IMR-90 (cell line): ENCODE data around the gene STARD10. TPM values are rescaled to one million over a fixed set of nuclear protein-coding genes. Genes with fewer than 3 reads are reported as not detected.
A peak's percentile ranks its signal among the peaks of the same experiment; 100 is the strongest.

Source experiments
- ATAC-seq: fragments of 200-7000 bp; cut with Tn5 transposase; 2 replicates; pipeline ENCODE4 v1.9.1; 2020; ENCODE audit warnings: low read depth, mild to moderate bottlenecking, moderate library complexity
- BruUV-seq: library from RNA; stranded (reverse); fragments of 400-500 nt; replicated peaks from 2 replicates; lab custom pipeline; 2021; lab: Mats Ljungman, UMichigan
- CTCF ChIA-PET: fragments of 300-600 bp; formaldehyde crosslinking; extraction: SDS; loops from one replicate; lab custom pipeline; 2021; ENCODE audit warnings: antibody characterized with exemption; lab: Yijun Ruan, JAX
- POLR2A ChIA-PET: fragments of 300-600 bp; sonication (Branson Sonifier 250); formaldehyde crosslinking; loops from one replicate; lab custom pipeline; 2022; ENCODE audit warnings: antibody characterized with exemption; ENCODE audit not compliant: unreplicated experiment; lab: Charles Lee
- DNase-seq: peaks from one replicate; pipeline ENCODE4 v3.0.0; 2013
- H2AFZ ChIP-seq: replicated peaks from 2 replicates; pipeline ENCODE3; 2013; ENCODE audit warnings: low read length, mild to moderate bottlenecking; ENCODE audit not compliant: poor library complexity
- H2AK5ac ChIP-seq: 2 replicates; pipeline ENCODE4 v1.6.1; 2013; ENCODE audit warnings: low read depth, low read length, inconsistent platforms
- H2AK9ac ChIP-seq: replicated peaks from 2 replicates; pipeline ENCODE3; 2013; ENCODE audit warnings: mild to moderate bottlenecking, low read depth, low read length, moderate library complexity; ENCODE audit not compliant: poor library complexity
- H2BK120ac ChIP-seq: 2 replicates; pipeline ENCODE4 v1.6.1; 2013; ENCODE audit warnings: low read depth, low read length, inconsistent platforms
- H2BK15ac ChIP-seq: 3 replicates; pipeline ENCODE4 v1.6.1; 2013; ENCODE audit warnings: low read depth, low read length, inconsistent platforms
- H2BK20ac ChIP-seq: 2 replicates; pipeline ENCODE4 v1.6.1; 2013; ENCODE audit warnings: low read depth, mild to moderate bottlenecking, inconsistent platforms, low read length, moderate library complexity
- H2BK5ac ChIP-seq: 2 replicates; pipeline ENCODE4 v1.6.1; 2013; ENCODE audit warnings: mild to moderate bottlenecking, low read depth, low read length, inconsistent platforms; ENCODE audit not compliant: poor library complexity, severe bottlenecking
- H3K14ac ChIP-seq: replicated peaks from 2 replicates; pipeline ENCODE4 v1.6.1; 2013; ENCODE audit warnings: low read depth, low read length, inconsistent platforms
- H3K18ac ChIP-seq: 2 replicates; pipeline ENCODE4 v1.6.1; 2013; ENCODE audit warnings: low read depth, low read length, control low read depth
- H3K23ac ChIP-seq: 2 replicates; pipeline ENCODE4 v1.6.1; 2013; ENCODE audit warnings: low read depth, low read length, inconsistent platforms
- H3K27ac ChIP-seq: 2 replicates; pipeline ENCODE4 v1.5.1; 2013; ENCODE audit warnings: mild to moderate bottlenecking, control low read depth, low read length; ENCODE audit not compliant: insufficient read depth
- H3K27me3 ChIP-seq: 2 replicates; pipeline ENCODE4 v1.6.1; 2013; ENCODE audit warnings: low read length; ENCODE audit not compliant: control insufficient read depth, insufficient read depth
- H3K36me3 ChIP-seq: 2 replicates; pipeline ENCODE4 v1.6.1; 2013; ENCODE audit warnings: low read length, mixed read lengths; ENCODE audit not compliant: control insufficient read depth, insufficient read depth
- H3K4ac ChIP-seq: 2 replicates; pipeline ENCODE4 v1.6.1; 2013; ENCODE audit warnings: low read depth, low read length, inconsistent platforms
- H3K4me1 ChIP-seq: 2 replicates; pipeline ENCODE4 v1.6.1; 2013; ENCODE audit warnings: low read length, mixed read lengths; ENCODE audit not compliant: control insufficient read depth, insufficient read depth
- H3K4me2 ChIP-seq: 2 replicates; pipeline ENCODE4 v1.6.1; 2013; ENCODE audit warnings: low read depth, mild to moderate bottlenecking, control low read depth, low read length, moderate library complexity
- H3K4me3 ChIP-seq: 2 replicates; pipeline ENCODE4 v1.5.1; 2013; ENCODE audit warnings: low read depth, mild to moderate bottlenecking, control low read depth, low read length, moderate library complexity; ENCODE audit not compliant: insufficient read depth
- H3K56ac ChIP-seq: 2 replicates; pipeline ENCODE4 v1.6.1; 2013; ENCODE audit warnings: low read length, inconsistent platforms; ENCODE audit not compliant: insufficient read depth; ENCODE audit errors: extremely low read depth
- H3K79me1 ChIP-seq, 2 experiments: 2 replicates each; pipeline ENCODE4 v1.6.1; 2013; ENCODE audit warnings: low read length in 2 of 2, inconsistent platforms in 1 of 2, low read depth in 1 of 2
- H3K9ac ChIP-seq: 2 replicates; pipeline ENCODE4 v1.6.1; 2013; ENCODE audit warnings: low read depth, low read length, control low read depth
- H3K9me1 ChIP-seq: 2 replicates; pipeline ENCODE4 v1.6.1; 2013; ENCODE audit warnings: low read length, inconsistent platforms; ENCODE audit not compliant: insufficient read depth
- H3K9me3 ChIP-seq: 2 replicates; pipeline ENCODE4 v1.6.1; 2013; ENCODE audit warnings: low read length; ENCODE audit not compliant: control insufficient read depth, insufficient read depth
- H4K20me1 ChIP-seq: 2 replicates; pipeline ENCODE4 v1.6.1; 2013; ENCODE audit warnings: low read length, inconsistent platforms; ENCODE audit not compliant: insufficient read depth
- H4K5ac ChIP-seq: 2 replicates; pipeline ENCODE4 v1.6.1; 2013; ENCODE audit warnings: mild to moderate bottlenecking, low read depth, low read length, control low read depth
- H4K8ac ChIP-seq, 2 experiments: 2 replicates each; pipeline ENCODE4 v1.6.1; 2013; ENCODE audit warnings: low read depth in 2 of 2, low read length in 2 of 2, control low read depth in 1 of 2, inconsistent platforms in 1 of 2
- H4K91ac ChIP-seq: 2 replicates; pipeline ENCODE4 v1.6.1; 2013; ENCODE audit warnings: low read depth, low read length, inconsistent platforms; ENCODE audit not compliant: insufficient read depth
- FOS ChIP-seq: fragments of 150-350 bp; IDR thresholded peaks from 2 replicates; pipeline ENCODE4 v1.6.1; 2016; ENCODE audit warnings: low read depth, low read length
- MAFK ChIP-seq: IDR thresholded peaks from 2 replicates; pipeline ENCODE4 v1.6.1; 2012; ENCODE audit warnings: low read depth, low read length, improper control_type of control experiment
- NFE2L2 ChIP-seq: fragments of 150-350 bp; IDR thresholded peaks from 2 replicates; pipeline ENCODE4 v1.6.1; 2016; ENCODE audit warnings: low read depth, mild to moderate bottlenecking, low read length
- WGBS, 2 experiments: methylation state at CpG; one replicate each; pipeline versions ENCODE4 v1.1.5 to v1.1.7; 2013; ENCODE audit warnings: missing lambda C conversion rate in 2 of 2; ENCODE audit not compliant: insufficient read length in 1 of 2; ENCODE audit errors: extremely low coverage in 2 of 2; 5-methylcytosine and 5-hydroxymethylcytosine counted together
- dilution Hi-C: fragments of 300-500 bp; cut with HindIII; formaldehyde crosslinking; loops from one replicate; pipeline ENCODE4 v1.14.3; 2018; ENCODE audit warnings: low sequenced_read_pairs; ENCODE audit not compliant: unreplicated experiment
- in situ Hi-C: fragments of 300-500 bp; cut with MboI; formaldehyde crosslinking; loops from 3 replicates; pipeline ENCODE4 v1.14.3; 2019; ENCODE audit warnings: low sequenced_read_pairs, inconsistent platforms, mixed read lengths
- intact Hi-C: fragments of 100-400 bp; cut with micrococcal nuclease; formaldehyde crosslinking; loops from 2 replicates; pipeline ENCODE4 v1.10.0; 2022
- polyA plus RNA-seq, 3 experiments: library from polyadenylated mRNA; depleted of rRNA; stranded (reverse); fragments of >200 nt; gene quantifications; 2 replicates each; pipeline ENCODE4 v1.2.3, GENCODE V29; 2012; ENCODE audit warnings: low replicate concordance in 1 of 3
- total RNA-seq: library from RNA; depleted of rRNA; stranded (reverse); fragments of >200 nt; gene quantifications from 2 replicates; pipeline ENCODE4 v1.2.3, GENCODE V29; 2012
- TF ChIP-seq, protein P1 (sequence below): conservative IDR thresholded peaks from 2 replicates; pipeline ENCODE4 v1.5.1; 2012; ENCODE audit warnings: mild to moderate bottlenecking, low read depth, low read length, improper control_type of control experiment

The STARD10 gene
- total and polyA plus RNA-seq, 2 of the 4 experiments (the other 2 are of a cell fraction), result 23.8 to 37.4 TPM

DNA sequence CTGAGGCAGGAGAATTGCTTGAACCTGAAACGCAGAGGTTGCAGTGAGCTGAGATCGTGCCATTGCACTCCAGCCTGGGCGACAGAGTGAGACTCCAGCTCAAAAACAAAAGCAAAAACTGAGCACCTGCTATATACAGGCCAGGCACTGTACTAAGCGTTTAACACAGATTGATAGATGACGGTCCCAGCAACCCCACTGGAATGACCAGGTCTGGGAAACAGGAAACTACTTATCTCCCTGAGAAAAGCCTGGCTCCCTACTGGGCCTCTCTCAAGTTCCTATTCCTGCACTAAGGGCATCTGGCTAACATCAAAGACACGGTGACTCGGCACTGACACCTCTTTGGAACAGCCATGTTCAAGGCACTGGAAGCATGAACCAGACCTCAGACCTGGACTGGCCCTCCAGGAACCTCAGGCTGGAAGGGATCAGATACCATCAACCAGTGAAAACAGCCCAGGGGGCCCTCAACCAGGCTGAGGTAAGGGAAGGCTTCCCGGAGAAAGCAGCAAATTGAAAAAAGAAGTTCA is 58.3 kb downstream of the STARD10 start:
- Histone ChIP-seq H3K14ac (peak overlapping the region; percentile 61; the same call in 1 of the 2 replicates), H2AK5ac (peak overlapping the region; percentile 61), H3K4me2 (no peak overlapping the region), H4K20me1 (peaks cover 5% of the 10 kb centered on the region; the same call in 1 of the 2 replicates), H3K4me1 (peaks cover 22% of the 10 kb centered on the region), H2BK15ac (peak overlapping the region; percentile 26; the same call in 1 of the 3 replicates), H3K9me3 (no peaks in the 10 kb centered on the region), H2AFZ (peak overlapping the region; percentile 58), H2BK5ac (peak overlapping the region; percentile 79), H3K9me1 (peaks cover 41% of the 10 kb centered on the region), H3K36me3 (no peaks in the 10 kb centered on the region), H4K91ac (peak overlapping the region; percentile 62; the same call in 1 of the 2 replicates), H2AK9ac (peak overlapping the region; percentile 79), H4K5ac (peak overlapping the region; percentile 5; the same call in 1 of the 2 replicates), H3K18ac (peak overlapping the region; percentile 10; the same call in 1 of the 2 replicates), H3K56ac (no peak overlapping the region), H2BK20ac (peak overlapping the region; percentile 43; the same call in 1 of the 2 replicates), H3K27ac (peak overlapping the region; percentile 33; the same call in 1 of the 2 replicates), H3K27me3 (no peaks in the 10 kb centered on the region), H4K8ac (peak overlapping the region in 1 of 2 experiments; percentile 61; a peak in 3 of 4 replicates), H3K4ac (peak overlapping the region; percentile 38), H3K9ac (0 out of 2 replicates have a peak overlapping the region, but pooled peaks have one; percentile 3), H3K79me1 (peaks cover 33 to 84% of the 10 kb centered on the region in 2 experiments), H3K4me3 (no peak overlapping the region), H3K23ac (peak overlapping the region; percentile 53; the same call in 1 of the 2 replicates), H2BK120ac (peak overlapping the region; percentile 39; the same call in 1 of the 2 replicates)
- intact Hi-C loops, result no loop called here
- no TSS peak for BruUV-seq
- ATAC-seq, result peak; percentile 35
- dilution Hi-C loops, result no loop called here
- CTCF ChIA-PET, result no interaction called here
- peak; percentile 84 for DNase-seq
- POLR2A ChIA-PET, result no interaction called here
- in situ Hi-C loops, result no loop called here
- TF ChIP-seq NFE2L2, result peak; percentile 56; the same call in 1 of the 2 replicates
- 0 out of 2 replicates have a peak, but pooled peaks have one; percentile 1 for TF ChIP-seq MAFK
- TF ChIP-seq, protein P1, sequence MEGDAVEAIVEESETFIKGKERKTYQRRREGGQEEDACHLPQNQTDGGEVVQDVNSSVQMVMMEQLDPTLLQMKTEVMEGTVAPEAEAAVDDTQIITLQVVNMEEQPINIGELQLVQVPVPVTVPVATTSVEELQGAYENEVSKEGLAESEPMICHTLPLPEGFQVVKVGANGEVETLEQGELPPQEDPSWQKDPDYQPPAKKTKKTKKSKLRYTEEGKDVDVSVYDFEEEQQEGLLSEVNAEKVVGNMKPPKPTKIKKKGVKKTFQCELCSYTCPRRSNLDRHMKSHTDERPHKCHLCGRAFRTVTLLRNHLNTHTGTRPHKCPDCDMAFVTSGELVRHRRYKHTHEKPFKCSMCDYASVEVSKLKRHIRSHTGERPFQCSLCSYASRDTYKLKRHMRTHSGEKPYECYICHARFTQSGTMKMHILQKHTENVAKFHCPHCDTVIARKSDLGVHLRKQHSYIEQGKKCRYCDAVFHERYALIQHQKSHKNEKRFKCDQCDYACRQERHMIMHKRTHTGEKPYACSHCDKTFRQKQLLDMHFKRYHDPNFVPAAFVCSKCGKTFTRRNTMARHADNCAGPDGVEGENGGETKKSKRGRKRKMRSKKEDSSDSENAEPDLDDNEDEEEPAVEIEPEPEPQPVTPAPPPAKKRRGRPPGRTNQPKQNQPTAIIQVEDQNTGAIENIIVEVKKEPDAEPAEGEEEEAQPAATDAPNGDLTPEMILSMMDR, result no peak
- TF ChIP-seq FOS, result peak; percentile 20; the same call in 1 of the 2 replicates
- WGBS, 2 experiments, result 65% methylated on average over 6 of the region's 8 CpGs; no CpG with 5 or more reads in 1 of the 2 experiments
